GM12875 (cell line): ENCODE data around the gene SLIT3.

Source experiments
- H3K4me3 ChIP-seq: one replicate; pipeline ENCODE4 v1.5.1; 2011; ENCODE audit warnings: low read depth, low read length, control low read depth
- CTCF ChIP-seq: IDR thresholded peaks from 2 replicates; pipeline ENCODE4 v1.5.1; 2011; ENCODE audit warnings: low read depth, mild to moderate bottlenecking, control low read depth, inconsistent platforms, low read length, moderate library complexity, borderline replicate concordance; ENCODE audit not compliant: insufficient read depth

The SLIT3 gene

GRCh38 chr5:168969326-168969886 is 331.5 kb downstream of the SLIT3 start:
- H3K4me3 ChIP-seq, result no peak overlapping the region
- TF ChIP-seq CTCF, result no peak

GRCh38 chr5:168967882-168968620 is 332.9 kb downstream of the SLIT3 start:
- no peak overlapping the region for H3K4me3 ChIP-seq
- no peak for TF ChIP-seq CTCF

GRCh38 chr5:168965638-168966037 is 335.3 kb downstream of the SLIT3 start:
- no peak overlapping the region for H3K4me3 ChIP-seq
- no peak for TF ChIP-seq CTCF

- no peak for TF ChIP-seq CTCF
- no peak overlapping the region for H3K4me3 ChIP-seq
Measured at GRCh38 chr5:168964182-168964581, 336.8 kb downstream of the SLIT3 start.

GRCh38 chr5:168962306-168962705 is 338.6 kb downstream of the SLIT3 start:
- no peak overlapping the region for H3K4me3 ChIP-seq
- no peak for TF ChIP-seq CTCF

- no peak overlapping the region for H3K4me3 ChIP-seq
- no peak for TF ChIP-seq CTCF
Measured at GRCh38 chr5:168961681-168962080, 339.3 kb downstream of the SLIT3 start.

- H3K4me3 ChIP-seq, result no peak overlapping the region
- no peak for TF ChIP-seq CTCF
Measured at GRCh38 chr5:168960497-168960896, 340.4 kb downstream of the SLIT3 start.
